OCI-LY1 (cell line): Measurements from ENCODE around the gene MX1.

Experiments used
- H2AFZ ChIP-seq: fragments of 200-600 bp; sonication (generic), shearing (Covaris generic); 2 replicates; pipeline ENCODE4 v1.6.0; 2014; ENCODE audit warnings: antibody characterized with exemption, mild to moderate bottlenecking, low read length
- H3F3A ChIP-seq: fragments of 200-600 bp; sonication (generic), shearing (Covaris generic); 2 replicates; pipeline ENCODE4 v1.6.0; 2014; ENCODE audit warnings: mild to moderate bottlenecking, antibody characterized with exemption, low read length, moderate library complexity; ENCODE audit not compliant: insufficient read depth
- H3K27ac ChIP-seq: fragments of 200-600 bp; sonication (generic); 2 replicates; pipeline ENCODE4 v1.5.1; 2014; ENCODE audit warnings: low read length, mixed run types, mild to moderate bottlenecking, low read depth; ENCODE audit not compliant: poor library complexity, severe bottlenecking
- H3K27me3 ChIP-seq: fragments of 200-600 bp; sonication (generic); 2 replicates; pipeline ENCODE4 v1.6.0; 2014; ENCODE audit warnings: antibody characterized with exemption, mild to moderate bottlenecking, low read length, moderate library complexity; ENCODE audit not compliant: insufficient read depth
- H3K36me3 ChIP-seq: fragments of 200-600 bp; sonication (generic); 2 replicates; pipeline ENCODE4 v1.6.1; 2014; ENCODE audit warnings: mild to moderate bottlenecking, antibody characterized with exemption, low read length, moderate library complexity, mixed read lengths; ENCODE audit not compliant: insufficient read depth
- H3K4me1 ChIP-seq: fragments of 200-600 bp; sonication (generic); 2 replicates; pipeline ENCODE4 v1.5.1; 2014; ENCODE audit warnings: mild to moderate bottlenecking, low read length, moderate library complexity; ENCODE audit not compliant: insufficient read depth, severe bottlenecking
- H3K4me2 ChIP-seq: fragments of 200-600 bp; sonication (generic), shearing (Covaris generic); 2 replicates; pipeline ENCODE4 v1.6.1; 2014; ENCODE audit warnings: low read length
- H3K4me3 ChIP-seq: fragments of 200-600 bp; sonication (generic); 2 replicates; pipeline ENCODE4 v1.5.1; 2014; ENCODE audit warnings: low read length, low read depth, mild to moderate bottlenecking, mixed read lengths; ENCODE audit not compliant: poor library complexity, severe bottlenecking
- H3K79me2 ChIP-seq: fragments of 200-600 bp; shearing (Covaris generic); 2 replicates; pipeline ENCODE4 v1.6.1; 2016; ENCODE audit warnings: mixed run types, low read length, mixed read lengths; ENCODE audit not compliant: insufficient read depth
- H3K9ac ChIP-seq: fragments of 200-600 bp; sonication (generic), shearing (Covaris generic); 2 replicates; pipeline ENCODE4 v1.6.1; 2014; ENCODE audit warnings: mild to moderate bottlenecking, low read length, mixed read lengths
- H3K9me2 ChIP-seq: fragments of 200-600 bp; sonication (generic), shearing (Covaris generic); 2 replicates; pipeline ENCODE4 v1.6.1; 2014; ENCODE audit warnings: low read depth, mild to moderate bottlenecking, low read length, mixed read lengths
- H3K9me3 ChIP-seq: fragments of 200-600 bp; shearing (Covaris generic); 2 replicates; pipeline ENCODE4 v1.6.1; 2014; ENCODE audit warnings: low read length, mixed read lengths
- H4K20me1 ChIP-seq: fragments of 200-600 bp; sonication (generic), shearing (Covaris generic); 2 replicates; pipeline ENCODE4 v1.6.0; 2016; ENCODE audit warnings: mild to moderate bottlenecking, low read length; ENCODE audit not compliant: insufficient read depth
- CTCF ChIP-seq: fragments of 200-600 bp; sonication (generic), shearing (Covaris generic); IDR thresholded peaks from 2 replicates; pipeline ENCODE4 v1.5.1; 2017; ENCODE audit warnings: mild to moderate bottlenecking, antibody characterized with exemption, low read length, moderate library complexity, mixed read lengths
- EZH2 ChIP-seq: fragments of 200-600 bp; sonication (generic), shearing (Covaris generic); IDR thresholded peaks from 2 replicates; pipeline ENCODE4 v1.8.0; 2017; ENCODE audit warnings: borderline replicate concordance, mixed run types, mild to moderate bottlenecking, antibody characterized with exemption, low read length, moderate library complexity, mixed read lengths

The MX1 gene

GRCh38 chr21:41435706-41436105 is 9.7 kb downstream of the MX1 start:
- no peak overlapping the region for H3K4me3 ChIP-seq
- TF ChIP-seq CTCF (no peak), EZH2 (no peak)
- H3K9me3 ChIP-seq = peaks cover 12% of the 10 kb centered on the region
- H3K79me2 ChIP-seq = no peaks in the 10 kb centered on the region
- no peaks in the 10 kb centered on the region for H3K27me3 ChIP-seq
- H3K27ac ChIP-seq = no peak overlapping the region
- H2AFZ ChIP-seq = no peak overlapping the region
- no peaks in the 10 kb centered on the region for H4K20me1 ChIP-seq
- peaks cover 77% of the 10 kb centered on the region for H3K36me3 ChIP-seq
- H3K4me2 ChIP-seq = no peak overlapping the region
- H3F3A ChIP-seq = no peaks in the 10 kb centered on the region
- peaks cover 14% of the 10 kb centered on the region for H3K4me1 ChIP-seq
- H3K9me2 ChIP-seq = no peaks in the 10 kb centered on the region
- no peak overlapping the region for H3K9ac ChIP-seq

- Histone ChIP-seq H4K20me1 (no peaks in the 10 kb centered on the region), H3K9ac (no peak overlapping the region), H3K27ac (no peak overlapping the region), H3K4me1 (no peaks in the 10 kb centered on the region), H3K4me3 (no peak overlapping the region), H3F3A (no peaks in the 10 kb centered on the region), H3K27me3 (no peaks in the 10 kb centered on the region), H2AFZ (no peak overlapping the region), H3K9me2 (no peaks in the 10 kb centered on the region), H3K9me3 (peaks cover 12% of the 10 kb centered on the region), H3K4me2 (no peak overlapping the region), H3K36me3 (peaks cover 87% of the 10 kb centered on the region), H3K79me2 (no peaks in the 10 kb centered on the region)
- no peak for TF ChIP-seq CTCF
- TF ChIP-seq EZH2 = no peak
Observed at GRCh38 chr21:41437729-41438128, 11.7 kb downstream of the MX1 start.

- no peaks in the 10 kb centered on the region for H4K20me1 ChIP-seq
- H2AFZ ChIP-seq = no peak overlapping the region
- peaks cover 12% of the 10 kb centered on the region for H3K9me3 ChIP-seq
- no peaks in the 10 kb centered on the region for H3K79me2 ChIP-seq
- H3F3A ChIP-seq = no peaks in the 10 kb centered on the region
- H3K27ac ChIP-seq = no peak overlapping the region
- TF ChIP-seq CTCF (no peak), EZH2 (no peak)
- H3K36me3 ChIP-seq = peaks cover 87% of the 10 kb centered on the region
- H3K9me2 ChIP-seq = no peaks in the 10 kb centered on the region
- no peak overlapping the region for H3K9ac ChIP-seq
- H3K4me2 ChIP-seq = no peak overlapping the region
- H3K4me3 ChIP-seq = no peak overlapping the region
- no peaks in the 10 kb centered on the region for H3K27me3 ChIP-seq
- no peaks in the 10 kb centered on the region for H3K4me1 ChIP-seq
Observed at GRCh38 chr21:41438425-41439113, 12.5 kb downstream of the MX1 start.
